Dedifferentiated amniotic fluid mesenchymal stem cell (primary cell): ENCODE measurements around the gene NUP85.
A peak's percentile ranks its signal among the peaks of the same experiment; 100 is the strongest.
"Not testable (repeated sequence)": the region's sequence is repeated elsewhere in the genome, so short reads cannot be mapped to it uniquely, and the experiment has no call there.

Experiments
- DNase-seq: peaks from one replicate; pipeline ENCODE4 v3.0.0-alpha.2; 2016; ENCODE audit errors: extremely low spot score

The NUP85 gene

DNA sequence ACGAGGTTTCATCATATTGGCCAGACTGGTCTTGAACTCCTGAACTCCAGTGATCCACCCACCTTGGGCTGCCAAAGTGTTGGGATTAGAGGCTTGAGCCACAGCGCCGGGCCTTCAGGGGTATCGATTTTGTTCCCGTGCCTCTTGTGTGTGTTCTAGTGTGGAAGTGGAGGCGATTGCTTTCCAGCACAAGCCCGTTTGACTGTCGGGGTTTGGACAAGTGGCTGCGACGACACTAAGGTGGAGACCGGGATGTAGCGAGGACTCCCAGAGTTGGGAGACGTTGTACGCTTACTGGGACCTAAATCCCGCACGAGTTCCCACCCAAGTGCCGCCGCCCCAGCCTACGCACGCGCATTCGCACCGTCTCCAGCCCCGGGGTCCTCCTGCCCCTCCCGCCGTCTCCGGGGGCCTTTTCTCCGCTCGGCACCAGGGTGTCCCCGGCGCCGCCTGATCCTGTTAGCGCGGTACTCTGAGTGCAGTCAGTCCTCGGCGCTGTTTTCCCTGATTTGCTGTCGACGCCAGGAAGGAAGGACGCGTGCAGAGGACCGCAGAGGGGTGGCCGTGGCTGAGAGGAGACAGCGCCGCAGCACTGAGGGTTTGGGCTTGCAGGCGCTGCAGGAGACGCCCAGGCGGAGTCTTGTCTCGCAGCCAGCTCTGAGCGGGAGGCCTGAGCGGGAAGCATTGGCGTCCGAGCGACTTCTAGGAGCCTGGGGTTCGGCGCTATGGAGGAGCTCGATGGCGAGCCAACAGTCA lies at the start of gene NUP85:
Gene NUP85, plus strand, starts transcription at position 643 of the 756 bp plus-strand sequence. Its CDS starts 83 bp downstream, at position 726.
- peak; percentile 91 for DNase-seq

GRCh38 chr17:75158480-75158879 lies 47.0 kb upstream of the NUP85 start:
- not testable (repeated sequence) for DNase-seq

DNA sequence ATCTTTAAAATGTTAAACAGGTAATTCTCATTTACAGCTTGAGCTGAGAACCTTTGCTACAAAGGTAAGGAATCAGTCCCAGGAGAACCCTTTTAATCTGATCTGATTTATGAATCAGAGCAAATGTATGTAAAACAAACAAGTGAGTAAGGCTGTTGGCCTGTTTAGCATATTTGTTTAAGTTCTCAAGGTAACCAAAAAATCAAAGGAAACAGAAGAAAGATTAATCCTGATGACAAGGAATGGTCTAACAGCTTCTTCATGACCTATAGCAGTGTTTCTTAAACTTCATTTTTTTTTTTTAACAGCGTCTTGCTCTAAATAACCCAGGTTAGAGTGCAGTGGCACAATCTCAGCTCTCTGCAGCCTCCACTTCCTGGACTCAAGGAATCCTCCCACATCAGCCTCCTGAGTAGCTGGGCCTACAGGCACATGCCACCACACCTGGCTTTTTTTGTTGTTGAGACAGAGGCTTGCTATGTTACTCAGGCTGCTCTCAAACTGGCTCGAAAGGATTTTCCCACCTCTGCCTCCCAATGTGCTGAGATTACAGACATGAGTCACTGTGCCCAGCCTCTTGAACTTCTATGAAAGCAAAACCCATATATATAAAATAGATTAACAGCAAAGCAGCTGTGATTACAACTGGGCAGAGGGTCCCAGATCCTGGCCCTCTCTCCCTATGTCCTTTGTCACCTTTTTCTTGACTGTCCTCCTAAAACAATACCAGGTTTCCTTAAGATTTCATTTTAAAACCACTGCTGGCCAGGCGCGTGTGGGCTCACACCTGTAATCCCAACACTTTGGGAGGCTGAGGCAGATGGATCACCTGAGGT lies 46.1 kb upstream of the NUP85 start:
- DNase-seq: no peak

- DNase-seq: no peak
Observed at GRCh38 chr17:75160211-75160610, 45.3 kb upstream of the NUP85 start.

GRCh38 chr17:75163074-75163473 lies 42.4 kb upstream of the NUP85 start:
- no peak for DNase-seq

DNA sequence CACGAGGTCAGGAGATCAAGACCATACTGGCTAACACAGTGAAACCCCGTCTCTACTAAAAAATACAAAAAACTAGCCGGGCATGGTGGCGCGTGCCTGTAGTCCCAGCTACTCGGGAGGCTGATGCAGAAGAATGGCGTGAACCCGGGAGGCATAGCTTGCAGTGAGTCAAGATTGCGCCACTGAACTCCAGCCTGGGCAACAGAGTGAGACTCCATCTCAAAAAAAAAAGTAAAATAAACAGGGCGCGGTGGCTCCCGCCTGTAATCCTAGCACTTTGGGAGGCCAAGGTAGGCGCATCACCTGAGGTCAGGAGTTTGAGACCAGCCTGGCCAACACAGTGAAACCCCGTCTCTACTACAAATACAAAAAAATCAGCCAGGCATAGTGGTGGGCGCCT lies 40.9 kb upstream of the NUP85 start:
- not testable (repeated sequence) for DNase-seq

DNA sequence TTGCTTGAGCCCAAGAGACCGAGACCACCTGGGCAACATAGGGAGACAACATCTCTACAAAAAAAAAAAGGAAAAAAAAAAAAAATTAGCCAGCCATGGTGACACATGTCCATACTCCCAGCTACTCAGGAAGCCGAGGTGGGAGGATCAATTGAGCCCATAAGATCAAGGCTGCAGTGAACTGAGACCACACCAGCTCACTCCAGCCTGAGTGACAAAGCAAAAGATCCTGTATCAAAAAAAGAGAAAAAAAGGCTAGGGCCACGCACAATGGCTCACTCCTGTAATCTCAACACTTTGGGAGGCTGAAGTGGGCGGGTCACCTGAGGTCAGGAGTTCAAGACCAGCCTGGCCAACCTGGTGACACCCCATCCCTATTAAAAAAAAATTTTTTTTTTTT lies 36.5 kb upstream of the NUP85 start:
- no peak for DNase-seq

GRCh38 chr17:75173526-75173925 lies 32.0 kb upstream of the NUP85 start:
- DNase-seq: no peak

GRCh38 chr17:75174996-75175395 lies 30.5 kb upstream of the NUP85 start:
- no peak for DNase-seq

DNA sequence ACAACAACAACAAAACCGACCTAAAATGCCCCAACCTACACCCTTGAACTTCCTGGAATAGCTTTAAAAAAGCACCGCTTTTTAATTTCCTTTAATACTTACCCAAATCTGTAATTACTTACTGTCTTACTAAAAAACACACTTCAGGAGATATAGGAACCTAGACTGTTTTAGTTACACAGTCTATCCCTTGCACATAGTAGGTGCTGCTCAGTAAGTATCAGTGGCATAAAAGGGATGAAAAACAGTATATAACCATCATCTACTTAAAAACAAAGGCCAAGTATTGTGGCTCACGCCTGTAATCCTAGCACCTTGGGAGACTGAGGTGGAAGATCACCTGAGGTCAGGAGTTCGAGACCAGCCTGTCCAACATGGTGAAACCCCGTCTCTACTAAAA lies 28.9 kb upstream of the NUP85 start:
- DNase-seq: no peak

DNA sequence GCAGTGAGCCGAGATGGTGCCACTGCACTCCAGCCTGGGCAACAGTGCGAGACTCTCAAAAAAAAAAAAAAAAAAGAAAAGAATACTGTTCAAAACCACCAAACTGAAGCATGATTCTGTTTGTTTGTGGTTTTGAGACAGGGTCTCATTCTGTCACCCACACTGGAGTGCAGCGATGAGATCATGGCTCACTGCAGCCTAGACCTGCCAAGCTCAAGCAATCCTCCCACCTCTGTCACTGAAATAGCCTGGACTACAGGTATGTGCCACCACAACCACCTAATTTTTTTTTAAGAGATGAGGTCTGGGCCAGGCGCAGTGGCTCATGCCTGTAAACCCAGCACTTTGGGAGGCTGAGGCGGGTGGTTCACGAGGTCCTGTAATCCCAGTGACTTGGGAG lies 27.0 kb upstream of the NUP85 start:
- no peak for DNase-seq

GRCh38 chr17:75181110-75181509 lies 24.4 kb upstream of the NUP85 start:
- DNase-seq: no peak

DNA sequence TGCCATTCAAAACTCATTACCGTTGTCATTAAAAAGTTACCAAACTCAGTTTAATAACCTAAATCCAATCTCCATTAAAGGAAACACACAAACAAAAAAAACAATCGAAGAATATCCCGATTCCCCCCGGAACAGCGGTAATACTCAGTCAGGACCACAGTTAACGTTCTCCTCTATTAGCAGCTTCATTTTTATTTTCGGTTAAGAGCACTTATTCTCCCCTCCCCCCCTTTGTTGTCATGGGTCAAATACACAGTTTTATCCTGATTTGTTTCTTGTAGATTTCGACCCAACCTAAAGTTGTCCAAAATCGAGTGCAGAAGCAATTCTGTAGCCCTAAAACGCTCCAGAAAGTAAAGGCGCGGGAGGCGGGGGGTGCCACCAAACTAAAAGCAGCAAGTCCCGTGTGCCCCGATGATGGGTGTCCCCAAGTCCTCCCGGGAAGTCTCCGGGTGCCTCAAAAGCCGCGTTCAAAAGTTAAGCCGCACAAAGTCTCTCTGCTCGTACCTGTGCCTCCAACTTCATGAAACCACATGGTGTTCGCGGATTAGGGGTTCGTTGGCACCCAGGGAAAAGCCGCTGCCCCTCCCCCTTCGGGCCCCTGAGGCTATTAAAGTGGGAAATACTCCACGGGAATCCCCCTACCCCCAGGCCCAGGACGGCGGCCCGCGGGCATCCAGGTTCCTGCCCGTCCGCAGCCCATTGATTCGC lies 23.7 kb upstream of the NUP85 start:
- no peak for DNase-seq

GRCh38 chr17:75182319-75182568 lies 23.2 kb upstream of the NUP85 start:
- no peak for DNase-seq

DNA sequence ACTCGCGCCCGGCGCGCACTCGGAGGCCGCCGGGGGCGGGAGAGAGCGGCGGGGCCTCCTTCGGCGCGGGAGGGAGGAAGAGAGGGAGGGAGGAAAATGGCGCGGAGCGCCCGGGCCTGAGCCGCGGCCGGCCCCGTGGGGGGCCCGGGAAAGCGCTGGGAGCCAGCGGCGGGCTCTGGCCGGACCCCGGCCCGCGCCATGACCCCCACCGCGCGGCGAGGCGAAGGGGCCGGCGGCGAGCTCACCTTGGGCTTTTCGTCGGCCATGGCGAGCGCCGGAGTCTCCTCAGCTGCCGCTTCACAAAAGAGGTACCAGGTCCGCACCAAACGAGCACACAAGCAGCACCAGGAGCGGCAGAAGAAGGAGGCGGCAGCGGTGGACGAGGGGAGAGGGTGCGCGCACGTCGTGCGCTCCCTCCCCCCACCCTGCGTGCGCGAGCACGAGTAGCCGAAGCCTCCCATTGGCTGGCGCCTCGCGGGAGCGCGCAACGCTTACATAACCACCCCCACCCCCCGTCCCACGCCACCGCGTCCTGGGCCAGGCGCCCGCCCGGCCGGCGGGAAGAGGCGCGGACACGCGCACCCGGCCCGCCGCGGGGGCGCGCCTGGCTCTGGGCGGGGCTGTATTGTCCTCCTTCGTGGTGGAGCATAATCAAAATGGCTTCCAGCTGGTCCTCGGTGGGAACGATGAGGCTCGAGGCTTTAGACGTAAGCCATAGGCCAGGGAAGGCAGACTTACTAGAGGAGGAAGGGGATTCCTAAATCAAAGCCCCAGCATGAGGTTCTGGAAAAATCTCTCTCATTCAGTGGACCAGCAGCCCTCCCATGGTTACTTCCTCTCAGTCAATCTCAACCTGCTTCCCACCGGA lies 22.7 kb upstream of the NUP85 start, which contains the start of gene SUMO2:
Gene SUMO2, minus strand, starts transcription at position 391 of the 868 bp plus-strand sequence. Its CDS starts 125 bp downstream, at position 266.
- DNase-seq: peak; percentile 90

DNA sequence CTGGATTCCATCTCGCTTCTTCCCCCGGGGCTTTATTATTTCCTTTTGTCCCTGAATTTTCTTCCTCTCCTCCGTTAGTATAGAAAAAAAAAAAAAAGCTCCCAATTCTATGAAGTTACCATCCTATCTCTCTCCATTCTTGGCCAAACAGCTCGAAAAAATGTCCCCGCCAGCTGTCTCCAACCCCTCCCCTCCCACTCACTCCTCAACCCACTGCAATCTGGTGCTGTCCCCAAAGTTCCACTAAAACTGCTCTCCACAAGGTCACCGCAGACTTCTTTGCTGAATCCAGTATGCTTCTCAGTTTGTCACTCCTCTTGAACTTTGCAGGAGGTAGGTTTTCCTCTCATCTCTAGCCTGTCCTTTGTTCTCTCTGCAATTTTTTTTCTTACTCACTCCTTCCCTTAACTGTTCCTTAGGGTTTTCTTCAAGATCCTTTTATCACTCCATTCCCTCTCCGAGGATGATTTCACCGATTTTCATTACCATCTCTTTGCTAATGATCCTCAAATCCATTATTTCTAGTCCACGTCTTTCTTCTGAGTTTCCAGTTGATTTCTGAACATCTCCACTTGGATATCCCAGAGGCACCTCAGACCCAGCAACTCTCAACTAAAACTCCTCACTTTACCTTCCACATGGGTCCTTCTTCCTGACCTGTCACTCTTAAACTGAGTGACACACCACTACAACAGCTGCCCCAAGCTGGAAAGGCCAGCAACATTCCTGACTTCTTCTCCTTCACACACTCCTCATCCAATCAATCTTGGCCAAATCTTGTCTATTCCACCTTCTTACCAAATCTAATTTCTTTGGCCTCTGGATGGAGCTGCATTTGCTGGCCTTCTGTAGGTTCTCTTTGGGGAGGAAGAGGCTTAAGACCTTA lies 21.2 kb upstream of the NUP85 start:
- no peak for DNase-seq

- no peak for DNase-seq
Observed at GRCh38 chr17:75188614-75189013, 16.9 kb upstream of the NUP85 start.

- no peak for DNase-seq
Observed at GRCh38 chr17:75191584-75191983, 13.9 kb upstream of the NUP85 start.

DNA sequence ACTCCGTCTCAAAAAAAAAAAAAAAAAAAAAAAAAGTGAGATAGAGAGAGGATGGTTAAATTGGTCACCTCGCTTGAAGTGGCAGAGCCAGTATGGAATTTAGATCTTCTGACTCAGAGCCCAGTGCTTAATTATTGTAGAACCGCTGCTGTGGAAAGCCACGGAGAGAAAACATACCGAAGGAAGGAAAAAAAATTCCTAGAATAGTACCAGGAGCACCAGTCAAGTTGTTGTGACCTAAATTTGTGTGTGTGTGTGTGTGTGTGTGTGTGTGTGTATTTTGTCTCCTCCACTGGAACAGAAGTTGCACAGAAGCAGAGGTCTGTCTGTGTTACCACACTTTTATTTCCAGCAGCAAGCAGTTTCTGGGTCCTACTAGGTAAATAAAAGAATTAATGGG lies 10.6 kb upstream of the NUP85 start:
- no peak for DNase-seq

DNA sequence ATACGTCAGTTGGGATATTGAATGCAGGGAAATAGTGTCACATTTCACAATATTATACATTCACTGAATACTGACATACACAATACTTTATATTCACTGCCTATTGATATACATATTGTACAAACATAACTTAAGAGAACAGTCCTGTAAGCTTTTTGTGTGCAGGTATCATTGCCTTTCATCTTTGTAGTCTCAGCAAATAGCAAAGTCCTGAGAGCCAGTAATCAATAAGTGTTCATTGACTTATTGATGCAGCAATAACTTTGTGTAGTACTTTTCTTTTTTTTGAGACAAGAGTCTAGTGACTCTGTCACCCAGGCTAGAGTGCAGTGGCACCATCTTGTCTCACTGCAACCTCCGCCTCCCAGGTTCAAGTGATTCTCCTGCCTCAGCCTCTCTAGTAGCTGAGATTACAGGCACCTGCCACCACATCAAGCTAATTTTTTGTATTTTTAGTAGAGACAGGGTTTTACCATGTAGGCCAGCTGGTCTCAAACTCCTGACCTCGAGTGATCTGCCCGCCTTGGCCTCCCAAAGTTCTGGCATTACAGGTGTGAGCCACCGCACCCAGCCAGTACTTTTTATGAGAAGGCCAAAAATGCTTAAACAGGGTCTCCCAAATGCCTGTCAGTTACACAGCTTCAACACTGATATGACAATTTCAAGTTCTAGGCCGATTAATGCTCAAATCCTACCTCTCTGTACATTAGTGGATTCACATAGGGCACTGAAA lies 5.4 kb upstream of the NUP85 start:
- no peak for DNase-seq
